Panc1 (cell line): ENCODE data around the gene WNK1.

Experiments used
- CTCF ChIP-seq: fragments of 450-650 bp; IDR thresholded peaks from 2 replicates; pipeline ENCODE4 v1.5.1; 2017; ENCODE audit warnings: mild to moderate bottlenecking
- POLR2AphosphoS5 ChIP-seq: IDR thresholded peaks from 2 replicates; pipeline ENCODE4 v1.6.1; 2012; ENCODE audit warnings: mild to moderate bottlenecking, low read depth, low read length, moderate library complexity
- REST ChIP-seq, 2 experiments: IDR thresholded peaks; 2 replicates each; pipeline ENCODE4 v1.6.1; 2011 to 2012; ENCODE audit warnings: low read depth in 2 of 2, control low read depth in 1 of 2, low read length in 1 of 2, mild to moderate bottlenecking in 1 of 2, moderate library complexity in 1 of 2; ENCODE audit not compliant: insufficient read depth in 1 of 2
- SIN3A ChIP-seq: IDR thresholded peaks from 2 replicates; pipeline ENCODE4 v1.6.1; 2012; ENCODE audit warnings: low read depth, mild to moderate bottlenecking, low read length, moderate library complexity, borderline replicate concordance; ENCODE audit not compliant: insufficient read depth
- TCF7L2 ChIP-seq: IDR thresholded peaks from 2 replicates; pipeline ENCODE4 v1.6.1; 2011; ENCODE audit warnings: mild to moderate bottlenecking, low read depth, low read length, inconsistent platforms

GRCh38 chr12:848882-849527 lies 96.6 kb downstream of the WNK1 start:
- TF ChIP-seq CTCF: no peak
- TF ChIP-seq POLR2AphosphoS5: no peak
- no peak for TF ChIP-seq REST (IDR thresholded peaks at IDR 0.05; ENCODE audit: insufficient read depth in 1 of 2, low read depth in 2 of 2, low read length in 1 of 2)
- no peak for TF ChIP-seq SIN3A
- TF ChIP-seq TCF7L2: no peak
